MCF 10A (cell line): ENCODE data around the gene NAPG. TPM values are rescaled to one million over a fixed set of nuclear protein-coding genes. Genes with fewer than 3 reads are reported as not detected.
A peak's percentile ranks its signal among the peaks of the same experiment; 100 is the strongest.

Experiments used
- BruUV-seq: library from RNA; stranded (reverse); fragments of 400-500 nt; replicated peaks from 2 replicates; lab custom pipeline; 2021; lab: Mats Ljungman, UMichigan
- CTCF ChIA-PET: fragments of 300-600 bp; sonication (Branson Sonifier 250); formaldehyde crosslinking; extraction: SDS; loops from one replicate; lab custom pipeline; 2021; ENCODE audit warnings: antibody characterized with exemption, inconsistent platforms; lab: Yijun Ruan, JAX
- POLR2A ChIA-PET: fragments of 300-600, 350-650 bp; sonication (Branson Sonifier 250); formaldehyde crosslinking; extraction: SDS; loops from one replicate; lab custom pipeline; 2020; ENCODE audit warnings: antibody characterized with exemption, inconsistent platforms; lab: Yijun Ruan, JAX
- DNase-seq: peaks from one replicate; pipeline ENCODE4 v3.0.0-alpha.2; 2018; ENCODE audit not compliant: unreplicated experiment
- H3K27ac Mint-ChIP-seq: one replicate; pipeline ENCODE4 v1.8.0; 2022; ENCODE audit warnings: mild to moderate bottlenecking, low read depth, mixed read lengths; ENCODE audit not compliant: unreplicated experiment
- H3K27me3 Mint-ChIP-seq: one replicate; pipeline ENCODE4 v1.8.0; 2022; ENCODE audit warnings: mixed read lengths; ENCODE audit not compliant: insufficient read depth, unreplicated experiment
- H3K36me3 Mint-ChIP-seq: one replicate; pipeline ENCODE4 v1.8.0; 2022; ENCODE audit warnings: mild to moderate bottlenecking, moderate library complexity, mixed read lengths; ENCODE audit not compliant: insufficient read depth, unreplicated experiment
- H3K4me1 Mint-ChIP-seq: one replicate; pipeline ENCODE4 v1.8.0; 2022; ENCODE audit warnings: mixed read lengths; ENCODE audit not compliant: insufficient read depth, unreplicated experiment
- H3K4me3 Mint-ChIP-seq: one replicate; pipeline ENCODE4 v1.8.0; 2022; ENCODE audit warnings: mild to moderate bottlenecking, moderate library complexity, mixed read lengths; ENCODE audit not compliant: unreplicated experiment
- H3K9me3 Mint-ChIP-seq: one replicate; pipeline ENCODE4 v1.8.0; 2022; ENCODE audit warnings: mixed read lengths; ENCODE audit not compliant: unreplicated experiment
- intact Hi-C: fragments of 100-400 bp; cut with micrococcal nuclease; formaldehyde crosslinking; loops from 2 replicates; pipeline ENCODE4 v1.14.1; 2022
- total RNA-seq: library from RNA; stranded (reverse); gene quantifications from 2 replicates; pipeline ENCODE4 v1.2.3, GENCODE V29; 2022
- TF ChIP-seq, protein P1 (sequence below): fragments of 200-600 bp; IDR thresholded peaks from one replicate; pipeline ENCODE4 v1.8.0; 2022; ENCODE audit warnings: antibody characterized with exemption, mild to moderate bottlenecking; ENCODE audit not compliant: unreplicated experiment

NAPG gene
- total RNA-seq, 1 experiment from 2014 or later = 32.2 TPM

DNA sequence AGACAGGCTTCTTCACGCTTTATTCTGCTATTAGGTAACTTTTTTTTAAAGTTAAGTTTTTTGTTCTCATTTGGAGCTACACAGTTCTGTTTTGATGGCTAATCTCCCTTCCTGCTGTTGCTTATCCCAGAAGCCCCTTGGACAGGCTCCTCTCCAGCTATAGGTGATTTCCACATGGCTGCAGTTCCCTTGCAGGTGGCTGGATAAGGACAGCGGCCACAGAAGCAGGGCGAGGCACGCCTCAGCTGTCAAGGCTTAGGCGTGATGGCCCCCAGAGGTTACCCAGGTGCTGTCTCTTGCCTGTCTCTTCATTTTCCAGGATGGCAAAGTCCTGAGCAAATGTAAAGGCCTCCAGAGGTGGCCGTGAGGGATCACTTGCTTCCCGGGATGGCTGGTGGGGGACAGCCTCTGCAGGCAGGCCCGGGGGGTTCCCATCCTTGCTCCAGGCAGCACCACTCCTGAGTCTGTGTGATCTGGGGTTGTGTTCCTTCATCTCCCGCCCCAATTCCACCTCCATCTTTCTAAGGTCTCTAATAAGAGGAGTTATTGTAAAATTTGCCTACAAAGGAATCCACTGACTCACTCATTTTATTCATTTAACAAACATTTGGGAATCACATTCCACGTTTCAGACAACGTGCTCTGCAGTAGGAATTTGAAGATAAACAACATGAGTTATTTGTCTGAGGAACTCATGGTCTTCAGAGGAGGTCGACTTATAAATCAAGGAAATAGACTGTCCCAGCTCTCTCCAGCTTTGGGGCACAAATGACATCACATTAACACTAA lies 53.4 kb downstream of the NAPG start:
- Mint-ChIP-seq H3K4me3 (no peak overlapping the region), H3K27ac (no peak overlapping the region), H3K9me3 (no peaks in the 10 kb centered on the region), H3K4me1 (peaks cover 13% of the 10 kb centered on the region), H3K27me3 (no peaks in the 10 kb centered on the region), H3K36me3 (no peaks in the 10 kb centered on the region)
- no TSS peak for BruUV-seq
- ChIA-PET POLR2A (interaction anchor here (0.6 kb wide), 2 partner anchors 14 to 135 kb away, joined by 3 to 5 read pairs; no protein-coding TSS in a partner anchor), CTCF (interaction anchor here (0.6 kb wide), 1 partner anchor 10 kb away, joined by 3 read pairs; no protein-coding TSS in a partner anchor)
- TF ChIP-seq, protein P1, sequence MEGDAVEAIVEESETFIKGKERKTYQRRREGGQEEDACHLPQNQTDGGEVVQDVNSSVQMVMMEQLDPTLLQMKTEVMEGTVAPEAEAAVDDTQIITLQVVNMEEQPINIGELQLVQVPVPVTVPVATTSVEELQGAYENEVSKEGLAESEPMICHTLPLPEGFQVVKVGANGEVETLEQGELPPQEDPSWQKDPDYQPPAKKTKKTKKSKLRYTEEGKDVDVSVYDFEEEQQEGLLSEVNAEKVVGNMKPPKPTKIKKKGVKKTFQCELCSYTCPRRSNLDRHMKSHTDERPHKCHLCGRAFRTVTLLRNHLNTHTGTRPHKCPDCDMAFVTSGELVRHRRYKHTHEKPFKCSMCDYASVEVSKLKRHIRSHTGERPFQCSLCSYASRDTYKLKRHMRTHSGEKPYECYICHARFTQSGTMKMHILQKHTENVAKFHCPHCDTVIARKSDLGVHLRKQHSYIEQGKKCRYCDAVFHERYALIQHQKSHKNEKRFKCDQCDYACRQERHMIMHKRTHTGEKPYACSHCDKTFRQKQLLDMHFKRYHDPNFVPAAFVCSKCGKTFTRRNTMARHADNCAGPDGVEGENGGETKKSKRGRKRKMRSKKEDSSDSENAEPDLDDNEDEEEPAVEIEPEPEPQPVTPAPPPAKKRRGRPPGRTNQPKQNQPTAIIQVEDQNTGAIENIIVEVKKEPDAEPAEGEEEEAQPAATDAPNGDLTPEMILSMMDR = no peak
- intact Hi-C loops = no loop called here
- peak; percentile 11 for DNase-seq

- Mint-ChIP-seq H3K27ac (no peak overlapping the region), H3K4me1 (peaks cover 13% of the 10 kb centered on the region), H3K9me3 (no peaks in the 10 kb centered on the region), H3K4me3 (no peak overlapping the region), H3K27me3 (no peaks in the 10 kb centered on the region), H3K36me3 (no peaks in the 10 kb centered on the region)
- POLR2A ChIA-PET = interaction anchor here (0.6 kb wide), 1 partner anchor 975 kb away, joined by 5 read pairs; no protein-coding TSS in a partner anchor
- TF ChIP-seq, protein P1 = no peak
- intact Hi-C loops = no loop called here
- no TSS peak for BruUV-seq
- no peak for DNase-seq
- CTCF ChIA-PET = interaction anchor here (1.1 kb wide), 1 partner anchor 19 kb away, joined by 3 read pairs; no protein-coding TSS in a partner anchor
Observed at GRCh38 chr18:10580215-10580614, 54.4 kb downstream of the NAPG start.

DNA sequence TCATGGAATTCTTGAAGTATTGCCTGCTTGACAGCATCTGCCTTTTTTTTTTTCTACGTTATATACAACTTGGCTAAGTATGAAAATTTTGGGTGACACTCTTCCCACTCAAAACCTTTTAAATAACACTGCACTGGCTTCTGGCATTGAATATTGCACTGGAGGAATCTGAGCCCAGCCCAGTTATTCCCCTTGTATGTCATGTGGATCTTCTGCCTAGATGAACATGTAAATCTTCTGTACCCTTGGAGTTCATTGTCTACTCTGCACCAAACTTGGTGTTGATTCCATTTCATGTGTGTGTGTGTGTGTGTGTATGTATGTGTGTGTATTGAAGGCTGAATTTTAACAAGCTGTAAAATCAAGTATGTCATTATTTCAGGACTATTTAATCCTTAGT lies 59.4 kb downstream of the NAPG start:
- Mint-ChIP-seq H3K4me3 (no peak overlapping the region), H3K27ac (no peak overlapping the region), H3K9me3 (no peaks in the 10 kb centered on the region), H3K27me3 (no peaks in the 10 kb centered on the region), H3K4me1 (peaks cover 2% of the 10 kb centered on the region), H3K36me3 (no peaks in the 10 kb centered on the region)
- POLR2A ChIA-PET = interaction anchor here (1.2 kb wide), 1 partner anchor 23 kb away, joined by 3 read pairs; no protein-coding TSS in a partner anchor
- no TSS peak for BruUV-seq
- CTCF ChIA-PET = no interaction called here
- DNase-seq = no peak
- intact Hi-C loops = no loop called here
- TF ChIP-seq, protein P1 = no peak

GRCh38 chr18:10588975-10589374 lies 63.1 kb downstream of the NAPG start:
- H3K4me1 Mint-ChIP-seq = peaks cover 5% of the 10 kb centered on the region
- TF ChIP-seq, protein P1 = no peak
- H3K36me3 Mint-ChIP-seq = no peaks in the 10 kb centered on the region
- DNase-seq = peak; percentile 8
- POLR2A ChIA-PET = no interaction called here
- H3K9me3 Mint-ChIP-seq = no peaks in the 10 kb centered on the region
- no peaks in the 10 kb centered on the region for H3K27me3 Mint-ChIP-seq
- intact Hi-C loops = no loop called here
- CTCF ChIA-PET = no interaction called here
- no peak overlapping the region for H3K27ac Mint-ChIP-seq
- no TSS peak for BruUV-seq
- no peak overlapping the region for H3K4me3 Mint-ChIP-seq
